GM23338 (cell line): Measurements from ENCODE around the gene ENTPD8.

Source experiments
- CREB1 ChIP-seq: fragments of 250-450 bp; sonication (Bioruptor Pico); IDR thresholded peaks from 2 replicates; pipeline ENCODE4 v1.5.0; 2020; ENCODE audit warnings: low read depth, mild to moderate bottlenecking, moderate library complexity
- EZH2 ChIP-seq: fragments of 200-600 bp; sonication (generic); IDR thresholded peaks from one replicate; pipeline ENCODE4 v1.8.0; 2017; ENCODE audit warnings: antibody characterized with exemption, mild to moderate bottlenecking, low read depth; ENCODE audit not compliant: unreplicated experiment
- EZH2phosphoT487 ChIP-seq: fragments of 200-600 bp; sonication (generic); IDR thresholded peaks from one replicate; pipeline ENCODE4 v1.8.1; 2018; ENCODE audit warnings: antibody characterized with exemption; ENCODE audit not compliant: unreplicated experiment
- JUNB ChIP-seq: IDR thresholded peaks from one replicate; pipeline ENCODE4 v1.6.1; 2016; ENCODE audit warnings: antibody characterized with exemption; ENCODE audit not compliant: unreplicated experiment
- NANOG ChIP-seq: IDR thresholded peaks from 2 replicates; pipeline ENCODE4 v1.6.1; 2016; ENCODE audit warnings: antibody characterized with exemption, borderline replicate concordance
- POLR2AphosphoS5 ChIP-seq: IDR thresholded peaks from 2 replicates; pipeline ENCODE4 v1.6.1; 2016; ENCODE audit warnings: antibody characterized with exemption, low read depth
- REST ChIP-seq: IDR thresholded peaks from one replicate; pipeline ENCODE4 v1.6.1; 2018; ENCODE audit warnings: antibody characterized with exemption; ENCODE audit not compliant: unreplicated experiment
- STAT1 ChIP-seq: IDR thresholded peaks from one replicate; pipeline ENCODE4 v1.6.1; 2016; ENCODE audit warnings: antibody characterized with exemption; ENCODE audit not compliant: unreplicated experiment
- ZNF114 ChIP-seq: fragments of 250-450 bp; sonication (Bioruptor Pico); IDR thresholded peaks from 2 replicates; pipeline ENCODE4 v1.5.0; 2020; ENCODE audit warnings: mild to moderate bottlenecking, moderate library complexity
- ZNF331 ChIP-seq: fragments of 250-450 bp; sonication (Bioruptor Pico); IDR thresholded peaks from 2 replicates; pipeline ENCODE4 v1.5.0; 2020; ENCODE audit warnings: low read depth, mild to moderate bottlenecking, moderate library complexity
- ZNF462 ChIP-seq: fragments of 250-450 bp; sonication (Bioruptor Pico); IDR thresholded peaks from 2 replicates; pipeline ENCODE4 v1.5.0; 2020; ENCODE audit warnings: mild to moderate bottlenecking, moderate library complexity
- TF ChIP-seq, protein P1 (sequence below), 2 experiments: fragments of 200-600 bp in 1 of 2; sonication (generic) in 1 of 2; conservative IDR thresholded peaks; 2 replicates each; pipeline versions ENCODE4 v1.5.1 to v1.6.1; 2016 to 2017; ENCODE audit warnings: antibody characterized with exemption in 2 of 2, low read depth in 2 of 2, mild to moderate bottlenecking in 2 of 2, moderate library complexity in 1 of 2

DNA sequence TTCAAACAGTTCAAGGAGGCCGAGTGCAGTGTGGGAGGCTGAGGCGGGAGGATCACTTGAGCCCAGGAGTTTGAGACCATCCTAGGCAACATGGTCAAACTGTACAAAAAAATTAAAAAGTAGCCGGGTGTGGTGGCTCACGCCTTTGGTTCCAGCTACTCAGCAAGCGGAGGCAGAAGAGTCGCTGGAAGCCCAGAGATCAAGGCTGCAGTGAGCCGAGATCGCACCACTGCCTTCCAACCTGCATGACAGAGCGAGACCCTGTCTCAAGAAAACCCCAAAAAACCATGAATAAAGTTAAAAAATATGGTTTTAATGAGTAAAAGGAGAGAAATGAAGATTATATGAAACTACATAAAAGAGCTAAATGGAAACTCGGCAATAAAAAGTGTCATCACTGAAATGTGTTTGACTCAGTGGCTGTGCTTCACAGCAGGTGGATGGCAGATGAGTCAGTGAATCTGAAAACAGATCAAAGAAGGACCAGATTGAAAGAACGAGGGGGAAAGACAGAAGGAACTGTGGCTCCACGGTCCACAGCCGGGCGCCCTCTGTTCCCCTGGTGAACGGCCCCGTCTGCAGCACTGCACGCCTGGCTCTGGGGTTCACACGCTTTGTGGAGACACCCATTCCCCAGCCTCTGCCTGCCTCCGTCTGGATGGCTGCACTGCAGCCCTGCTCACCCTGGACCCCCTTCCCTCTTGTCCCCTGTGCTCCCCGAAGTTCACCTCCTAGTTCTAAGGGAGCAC lies 43.3 kb downstream of the ENTPD8 start:
- TF ChIP-seq, protein P1, sequence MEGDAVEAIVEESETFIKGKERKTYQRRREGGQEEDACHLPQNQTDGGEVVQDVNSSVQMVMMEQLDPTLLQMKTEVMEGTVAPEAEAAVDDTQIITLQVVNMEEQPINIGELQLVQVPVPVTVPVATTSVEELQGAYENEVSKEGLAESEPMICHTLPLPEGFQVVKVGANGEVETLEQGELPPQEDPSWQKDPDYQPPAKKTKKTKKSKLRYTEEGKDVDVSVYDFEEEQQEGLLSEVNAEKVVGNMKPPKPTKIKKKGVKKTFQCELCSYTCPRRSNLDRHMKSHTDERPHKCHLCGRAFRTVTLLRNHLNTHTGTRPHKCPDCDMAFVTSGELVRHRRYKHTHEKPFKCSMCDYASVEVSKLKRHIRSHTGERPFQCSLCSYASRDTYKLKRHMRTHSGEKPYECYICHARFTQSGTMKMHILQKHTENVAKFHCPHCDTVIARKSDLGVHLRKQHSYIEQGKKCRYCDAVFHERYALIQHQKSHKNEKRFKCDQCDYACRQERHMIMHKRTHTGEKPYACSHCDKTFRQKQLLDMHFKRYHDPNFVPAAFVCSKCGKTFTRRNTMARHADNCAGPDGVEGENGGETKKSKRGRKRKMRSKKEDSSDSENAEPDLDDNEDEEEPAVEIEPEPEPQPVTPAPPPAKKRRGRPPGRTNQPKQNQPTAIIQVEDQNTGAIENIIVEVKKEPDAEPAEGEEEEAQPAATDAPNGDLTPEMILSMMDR (conservative IDR thresholded peaks at IDR 0.05; ENCODE audit: low read depth in 2 of 2): no peak
- no peak for TF ChIP-seq EZH2phosphoT487
- TF ChIP-seq STAT1: no peak
- TF ChIP-seq POLR2AphosphoS5: no peak
- no peak for TF ChIP-seq EZH2
- TF ChIP-seq ZNF331 (CRISPR knock-in tag): no peak
- TF ChIP-seq ZNF114 (CRISPR knock-in tag): no peak
- TF ChIP-seq NANOG: no peak
- TF ChIP-seq CREB1 (CRISPR knock-in tag): no peak
- no peak for TF ChIP-seq REST
- no peak for TF ChIP-seq JUNB
- no peak for TF ChIP-seq ZNF462 (CRISPR knock-in tag)
